ENCODE measurements around the gene CDH8.

Gene CDH8

DNA sequence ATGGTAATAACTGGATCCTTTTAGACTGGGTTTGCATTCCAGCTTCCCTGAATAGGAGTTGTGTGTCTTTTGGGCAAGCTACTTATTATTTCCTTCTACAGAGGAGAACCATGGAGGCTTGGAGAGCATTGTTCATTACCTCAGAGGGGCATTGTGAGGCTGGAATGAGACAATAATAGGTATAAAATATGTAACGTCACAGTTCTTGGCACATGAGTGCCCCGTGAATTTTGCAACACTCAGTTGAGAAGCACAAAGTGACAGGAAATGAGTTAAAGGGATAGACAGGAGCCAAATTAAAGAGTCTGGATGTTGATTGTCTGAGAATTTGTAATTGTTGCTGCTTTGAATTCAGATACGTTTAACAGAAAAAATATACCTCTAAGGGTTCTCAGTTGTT is 92.2 kb downstream of the CDH8 start:
- no peak overlapping the region for H2AFZ ChIP-seq (ENCODE audit: low read depth, low read length)
- DNase-seq: no peak
- H3K36me3 ChIP-seq (ENCODE audit: insufficient read depth, low read length): no peaks in the 10 kb centered on the region

DNA sequence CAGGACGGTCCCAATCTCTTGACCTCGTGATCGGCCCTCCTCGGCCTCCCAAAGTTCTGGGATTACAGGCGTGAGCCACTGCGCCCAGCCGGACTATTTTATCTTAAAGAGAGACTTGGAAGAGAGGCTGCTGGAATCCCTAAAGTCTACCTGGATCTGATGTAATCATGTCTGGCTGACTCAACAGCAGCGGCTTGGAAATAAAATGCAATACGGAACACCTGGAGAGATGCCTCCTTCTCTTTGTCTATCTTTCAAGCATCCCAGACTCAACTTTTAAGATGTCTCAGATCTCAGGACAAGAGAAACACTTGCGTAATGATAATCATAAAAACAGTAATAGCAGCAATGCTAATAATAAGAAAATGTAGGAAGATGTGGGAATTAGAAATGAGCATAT is 95.6 kb downstream of the CDH8 start:
- Histone ChIP-seq H3K79me2 (ENCODE audit: insufficient read depth, low read length) (no peaks in the 10 kb centered on the region), H3K27ac (ENCODE audit: low read length) (no peak overlapping the region), H3K4me1 (ENCODE audit: insufficient read depth, low read length) (no peaks in the 10 kb centered on the region), H3K36me3 (ENCODE audit: insufficient read depth, low read length) (no peaks in the 10 kb centered on the region), H3K27me3 (ENCODE audit: insufficient read depth, low read length, poor library complexity) (no peaks in the 10 kb centered on the region), H3K9ac (ENCODE audit: low read depth, low read length) (no peak overlapping the region), H3K9me3 (ENCODE audit: insufficient read depth, low read length, severe bottlenecking) (no peaks in the 10 kb centered on the region), H2AFZ (ENCODE audit: low read depth, low read length) (no peak overlapping the region), H3K4me3 (ENCODE audit: low read depth in 1 of 2, low read length in 2 of 2) (no peak overlapping the region), H3K4me2 (ENCODE audit: insufficient read depth, low read length) (no peak overlapping the region), H4K20me1 (ENCODE audit: insufficient read depth, low read length) (no peaks in the 10 kb centered on the region)
- no peak for ATAC-seq (ENCODE audit: insufficient read depth, low read depth)
- no peak for DNase-seq
- no peak for TF ChIP-seq EZH2 (IDR thresholded peaks at IDR 0.05; ENCODE audit: borderline replicate concordance, low read depth, low read length, severe bottlenecking)
- TF ChIP-seq, protein P1, sequence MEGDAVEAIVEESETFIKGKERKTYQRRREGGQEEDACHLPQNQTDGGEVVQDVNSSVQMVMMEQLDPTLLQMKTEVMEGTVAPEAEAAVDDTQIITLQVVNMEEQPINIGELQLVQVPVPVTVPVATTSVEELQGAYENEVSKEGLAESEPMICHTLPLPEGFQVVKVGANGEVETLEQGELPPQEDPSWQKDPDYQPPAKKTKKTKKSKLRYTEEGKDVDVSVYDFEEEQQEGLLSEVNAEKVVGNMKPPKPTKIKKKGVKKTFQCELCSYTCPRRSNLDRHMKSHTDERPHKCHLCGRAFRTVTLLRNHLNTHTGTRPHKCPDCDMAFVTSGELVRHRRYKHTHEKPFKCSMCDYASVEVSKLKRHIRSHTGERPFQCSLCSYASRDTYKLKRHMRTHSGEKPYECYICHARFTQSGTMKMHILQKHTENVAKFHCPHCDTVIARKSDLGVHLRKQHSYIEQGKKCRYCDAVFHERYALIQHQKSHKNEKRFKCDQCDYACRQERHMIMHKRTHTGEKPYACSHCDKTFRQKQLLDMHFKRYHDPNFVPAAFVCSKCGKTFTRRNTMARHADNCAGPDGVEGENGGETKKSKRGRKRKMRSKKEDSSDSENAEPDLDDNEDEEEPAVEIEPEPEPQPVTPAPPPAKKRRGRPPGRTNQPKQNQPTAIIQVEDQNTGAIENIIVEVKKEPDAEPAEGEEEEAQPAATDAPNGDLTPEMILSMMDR (IDR thresholded peaks at IDR 0.05; ENCODE audit: borderline replicate concordance, extremely low read depth, low read length, poor library complexity, severe bottlenecking): no peak

More for the DNA sequence above, 92.2 kb downstream of the CDH8 start:
- TF ChIP-seq, protein P1 (IDR thresholded peaks at IDR 0.05; ENCODE audit: borderline replicate concordance, extremely low read depth, low read length, poor library complexity, severe bottlenecking): no peak
- TF ChIP-seq EZH2 (IDR thresholded peaks at IDR 0.05; ENCODE audit: borderline replicate concordance, low read depth, low read length, severe bottlenecking): no peak
- ATAC-seq (ENCODE audit: insufficient read depth, low read depth): no peak
- H3K27ac ChIP-seq (ENCODE audit: low read length): no peak overlapping the region
- H3K4me2 ChIP-seq (ENCODE audit: insufficient read depth, low read length): no peak overlapping the region
- no peaks in the 10 kb centered on the region for H3K9me3 ChIP-seq (ENCODE audit: insufficient read depth, low read length, severe bottlenecking)
- no peaks in the 10 kb centered on the region for H3K4me1 ChIP-seq (ENCODE audit: insufficient read depth, low read length)
- H3K4me3 ChIP-seq (ENCODE audit: low read depth in 1 of 2, low read length in 2 of 2): no peak overlapping the region
- H3K79me2 ChIP-seq (ENCODE audit: insufficient read depth, low read length): no peaks in the 10 kb centered on the region
- H3K27me3 ChIP-seq (ENCODE audit: insufficient read depth, low read length, poor library complexity): no peaks in the 10 kb centered on the region
- H3K9ac ChIP-seq (ENCODE audit: low read depth, low read length): no peak overlapping the region
- H4K20me1 ChIP-seq (ENCODE audit: insufficient read depth, low read length): no peaks in the 10 kb centered on the region

- no peaks in the 10 kb centered on the region for H4K20me1 ChIP-seq (ENCODE audit: insufficient read depth, low read length)
- no peaks in the 10 kb centered on the region for H3K9me3 ChIP-seq (ENCODE audit: insufficient read depth, low read length, severe bottlenecking)
- H3K27ac ChIP-seq (ENCODE audit: low read length): no peak overlapping the region
- H3K36me3 ChIP-seq (ENCODE audit: insufficient read depth, low read length): no peaks in the 10 kb centered on the region
- H3K4me1 ChIP-seq (ENCODE audit: insufficient read depth, low read length): no peaks in the 10 kb centered on the region
- no peaks in the 10 kb centered on the region for H3K27me3 ChIP-seq (ENCODE audit: insufficient read depth, low read length, poor library complexity)
- no peak overlapping the region for H2AFZ ChIP-seq (ENCODE audit: low read depth, low read length)
- no peak overlapping the region for H3K4me2 ChIP-seq (ENCODE audit: insufficient read depth, low read length)
- TF ChIP-seq, protein P1 (IDR thresholded peaks at IDR 0.05; ENCODE audit: borderline replicate concordance, extremely low read depth, low read length, poor library complexity, severe bottlenecking): no peak
- TF ChIP-seq EZH2 (IDR thresholded peaks at IDR 0.05; ENCODE audit: borderline replicate concordance, low read depth, low read length, severe bottlenecking): no peak
- no peak overlapping the region for H3K4me3 ChIP-seq (ENCODE audit: low read depth in 1 of 2, low read length in 2 of 2)
- ATAC-seq (ENCODE audit: insufficient read depth, low read depth): no peak
- H3K79me2 ChIP-seq (ENCODE audit: insufficient read depth, low read length): no peaks in the 10 kb centered on the region
- no peak for DNase-seq
- no peak overlapping the region for H3K9ac ChIP-seq (ENCODE audit: low read depth, low read length)
These were observed 98.6 kb downstream of the CDH8 start for GRCh38 chr16:61937646-61938045.

DNA sequence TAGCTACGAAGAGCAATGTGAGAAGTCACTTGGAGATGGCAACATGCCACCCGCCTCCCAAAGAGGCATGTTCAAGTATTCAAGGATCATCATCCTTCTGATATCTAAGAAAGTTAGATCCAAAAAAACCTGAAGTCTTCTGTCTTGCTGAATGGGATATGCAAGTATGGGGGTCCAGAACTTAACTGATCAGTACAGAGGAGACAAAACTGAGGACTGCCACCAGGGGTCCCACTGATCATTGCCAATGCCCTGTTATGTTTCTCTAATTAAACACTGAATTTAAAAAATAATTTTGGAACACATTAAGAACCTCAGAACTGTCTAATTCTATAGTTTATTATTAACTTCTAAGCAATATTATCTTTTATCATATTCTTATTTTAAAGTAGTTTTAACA is 99.7 kb downstream of the CDH8 start:
- DNase-seq: no peak
- Histone ChIP-seq H3K9ac (ENCODE audit: low read depth, low read length) (no peak overlapping the region), H3K36me3 (ENCODE audit: insufficient read depth, low read length) (no peaks in the 10 kb centered on the region), H2AFZ (ENCODE audit: low read depth, low read length) (no peak overlapping the region), H3K9me3 (ENCODE audit: insufficient read depth, low read length, severe bottlenecking) (no peaks in the 10 kb centered on the region), H3K79me2 (ENCODE audit: insufficient read depth, low read length) (no peaks in the 10 kb centered on the region), H3K4me1 (ENCODE audit: insufficient read depth, low read length) (no peaks in the 10 kb centered on the region), H3K4me3 (ENCODE audit: low read depth in 1 of 2, low read length in 2 of 2) (no peak overlapping the region), H3K4me2 (ENCODE audit: insufficient read depth, low read length) (no peak overlapping the region), H4K20me1 (ENCODE audit: insufficient read depth, low read length) (no peaks in the 10 kb centered on the region), H3K27me3 (ENCODE audit: insufficient read depth, low read length, poor library complexity) (no peaks in the 10 kb centered on the region), H3K27ac (ENCODE audit: low read length) (no peak overlapping the region)
- no peak for ATAC-seq (ENCODE audit: insufficient read depth, low read depth)
- TF ChIP-seq, protein P1 (IDR thresholded peaks at IDR 0.05; ENCODE audit: borderline replicate concordance, extremely low read depth, low read length, poor library complexity, severe bottlenecking): peak; percentile 19
- TF ChIP-seq EZH2 (IDR thresholded peaks at IDR 0.05; ENCODE audit: borderline replicate concordance, low read depth, low read length, severe bottlenecking): no peak

All from DND-41 (cell line).